Activated CD4-positive, alpha-beta T cell treated with anti-CD3 and anti-CD28 coated beads for 36 hours (primary cell): ENCODE results near the gene RAPGEF1. TPM values are rescaled to one million over a fixed set of nuclear protein-coding genes. Genes with fewer than 3 reads are reported as not detected.

Source experiments
- ATAC-seq: fragments of 200-7000 bp; cut with Tn5 transposase; one replicate; pipeline ENCODE4 v1.10.0; 2021; ENCODE audit warnings: mild to moderate bottlenecking, moderate library complexity
- CTCF ChIA-PET: fragments of 350-600 bp; sonication (Branson Sonifier 250); formaldehyde crosslinking; loops from one replicate; lab custom pipeline; 2021; ENCODE audit warnings: antibody characterized with exemption; lab: Charles Lee
- POLR2A ChIA-PET: fragments of 350-600 bp; sonication (Branson Sonifier 250); formaldehyde crosslinking; loops from one replicate; lab custom pipeline; 2021; ENCODE audit warnings: antibody characterized with exemption, inconsistent platforms; lab: Charles Lee
- DNase-seq: peaks from one replicate; pipeline ENCODE4 v3.0.0-alpha.2; 2020
- H3K27ac Mint-ChIP-seq: one replicate; pipeline ENCODE4 v1.8.0; 2021; ENCODE audit warnings: mixed read lengths
- H3K27me3 Mint-ChIP-seq: one replicate; pipeline ENCODE4 v1.8.0; 2021; ENCODE audit warnings: mixed read lengths
- H3K36me3 Mint-ChIP-seq: one replicate; pipeline ENCODE4 v1.8.0; 2021; ENCODE audit warnings: low read depth, mixed read lengths
- H3K4me1 Mint-ChIP-seq: one replicate; pipeline ENCODE4 v1.8.0; 2021; ENCODE audit warnings: mixed read lengths
- H3K4me3 Mint-ChIP-seq: one replicate; pipeline ENCODE4 v1.8.0; 2021; ENCODE audit warnings: mild to moderate bottlenecking, moderate library complexity, mixed read lengths
- H3K9me3 Mint-ChIP-seq: one replicate; pipeline ENCODE4 v1.8.0; 2021; ENCODE audit warnings: low read depth, mixed read lengths
- intact Hi-C, 2 experiments: fragments of 100-400 bp; cut with DNase I in 1 of 2; cut with micrococcal nuclease in 1 of 2; formaldehyde crosslinking; loops; one replicate each; pipeline versions ENCODE4 v1.14.2 to v1.15.1; 2022 to 2024; cut with DNase I, micrococcal nuclease
- total RNA-seq, 2 experiments: library from RNA; stranded (reverse); gene quantifications; one replicate each; pipeline ENCODE4 v1.2.3, GENCODE V29; 2021

The RAPGEF1 gene
- total RNA-seq, 2 experiments from 2014 or later: 86.7 to 108 TPM

DNA sequence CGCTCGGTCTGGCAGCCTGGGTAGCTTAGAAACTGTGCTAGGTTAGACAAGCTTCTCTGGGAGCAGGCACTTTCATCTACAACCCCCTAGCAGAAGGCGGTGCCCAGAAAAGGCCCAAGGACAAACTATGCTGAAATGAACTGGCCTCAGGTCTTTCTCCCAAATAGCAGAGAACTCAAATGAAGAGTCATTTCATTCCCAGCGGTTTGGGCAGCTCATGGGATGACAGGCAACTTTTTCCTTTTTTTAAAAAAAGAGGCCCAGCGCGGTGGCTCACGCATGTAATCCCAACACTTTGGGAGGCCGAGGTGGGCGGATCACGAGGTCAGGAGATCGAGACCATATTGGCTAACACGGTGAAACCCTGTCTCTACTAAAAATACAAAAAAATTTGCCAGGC, 2.5 kb downstream of the RAPGEF1 start:
- intact Hi-C loops: loop anchor here in 1 of 2 experiments (5.0 to 10.0 kb wide), 2 partner anchors 465 to 613 kb away; partner anchors contain the start of gene NUP214
- DNase-seq: no peak
- H3K9me3 Mint-ChIP-seq: no peaks in the 10 kb centered on the region
- CTCF ChIA-PET: interaction anchor here (0.6 to 3.1 kb wide), 9 partner anchors 10 to 237 kb away, joined by 3 to 12 read pairs (median 3); no protein-coding TSS in a partner anchor
- H3K4me1 Mint-ChIP-seq: peaks cover 61% of the 10 kb centered on the region
- ATAC-seq: no peak
- POLR2A ChIA-PET: interaction anchor here (0.6 to 1.6 kb wide), 5 partner anchors 10 to 270 kb away, joined by 3 to 7 read pairs (median 4); no protein-coding TSS in a partner anchor
- H3K27me3 Mint-ChIP-seq: no peaks in the 10 kb centered on the region
- H3K36me3 Mint-ChIP-seq: peaks cover 31% of the 10 kb centered on the region
- peak overlapping the region; percentile 60 for H3K4me3 Mint-ChIP-seq
- H3K27ac Mint-ChIP-seq: peak overlapping the region; percentile 89

DNA sequence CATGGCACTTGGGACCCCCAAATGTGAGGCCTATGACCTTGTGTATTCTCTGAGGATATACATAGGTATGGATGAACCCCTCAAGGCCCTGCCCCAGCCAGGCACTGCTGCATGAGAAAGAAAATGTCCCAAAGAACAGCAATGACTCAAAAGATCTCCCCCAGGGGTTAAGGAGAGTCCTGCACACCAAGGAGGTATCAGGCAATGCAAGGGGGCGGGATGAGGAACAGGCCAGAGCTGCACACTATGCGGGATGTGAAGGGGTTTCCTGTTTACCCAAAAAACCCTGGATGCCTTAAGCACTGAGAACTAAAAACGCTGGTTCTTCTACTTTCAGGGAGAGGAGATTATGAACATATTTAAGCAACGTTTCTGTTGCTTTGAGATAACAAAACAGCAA, 3.4 kb downstream of the RAPGEF1 start:
- intact Hi-C loops: loop anchor here in 1 of 2 experiments (5.0 to 10.0 kb wide), 2 partner anchors 464 to 612 kb away; partner anchors contain the start of gene NUP214
- ATAC-seq: no peak
- peak overlapping the region; percentile 60 for H3K4me3 Mint-ChIP-seq
- ChIA-PET POLR2A (interaction anchor here (1.0 to 1.6 kb wide), 4 partner anchors 9 to 125 kb away, joined by 3 to 7 read pairs (median 4); no protein-coding TSS in a partner anchor), CTCF (interaction anchor here (0.6 to 3.1 kb wide), 10 partner anchors 9 to 236 kb away, joined by 3 to 12 read pairs (median 3); no protein-coding TSS in a partner anchor)
- peak overlapping the region; percentile 89 for H3K27ac Mint-ChIP-seq
- DNase-seq: peak; percentile 34
- peaks cover 31% of the 10 kb centered on the region for H3K36me3 Mint-ChIP-seq
- H3K4me1 Mint-ChIP-seq: peaks cover 71% of the 10 kb centered on the region
- no peaks in the 10 kb centered on the region for H3K9me3 Mint-ChIP-seq
- no peaks in the 10 kb centered on the region for H3K27me3 Mint-ChIP-seq

DNA sequence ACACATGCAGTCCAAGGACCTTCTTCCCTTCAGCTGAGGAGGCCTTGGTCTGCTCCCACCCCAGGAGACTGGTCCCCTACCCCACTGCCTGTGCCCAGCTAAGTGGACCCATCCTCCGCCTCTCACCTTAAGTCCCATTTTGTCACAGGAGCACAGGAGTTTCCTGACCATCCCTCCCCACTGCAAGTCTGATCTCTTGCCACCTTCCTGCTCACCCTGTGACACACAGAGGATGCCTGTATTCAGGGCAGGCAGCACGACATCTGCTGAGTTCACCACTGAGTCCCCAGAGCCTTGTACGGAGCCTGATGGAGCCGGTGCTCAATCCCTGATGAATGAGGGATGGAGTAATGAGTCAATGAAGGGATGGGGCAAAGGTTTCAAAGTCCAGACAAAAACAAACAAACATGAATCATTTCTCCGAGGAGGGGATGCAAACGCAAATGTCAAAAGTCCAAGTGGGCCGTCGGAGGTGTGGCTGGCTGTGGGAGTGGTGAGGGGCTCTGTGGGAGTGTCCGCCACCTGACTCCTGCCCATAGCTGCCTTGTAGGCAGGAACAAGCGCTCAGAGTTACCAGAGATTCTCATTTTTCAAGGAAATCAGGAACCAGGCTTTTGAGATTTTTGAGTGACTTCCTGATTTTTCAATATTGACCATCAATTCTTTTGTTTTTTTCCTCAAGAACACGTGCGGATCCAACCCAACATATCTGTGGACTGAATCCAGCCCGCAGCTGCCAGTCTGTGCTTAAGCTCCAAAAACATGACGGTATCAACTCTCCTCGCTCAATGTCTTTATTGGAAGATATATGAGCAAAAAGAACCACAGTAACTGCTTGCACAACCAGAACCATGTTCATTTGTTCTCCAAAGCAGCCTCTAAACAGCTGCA, 4.4 kb downstream of the RAPGEF1 start:
- no peaks in the 10 kb centered on the region for H3K27me3 Mint-ChIP-seq
- H3K4me1 Mint-ChIP-seq: peaks cover 80% of the 10 kb centered on the region
- peak; percentile 39 for DNase-seq
- peaks cover 31% of the 10 kb centered on the region for H3K36me3 Mint-ChIP-seq
- intact Hi-C loops: loop anchor here in 1 of 2 experiments (5.0 to 10.0 kb wide), 2 partner anchors 463 to 611 kb away; partner anchors contain the start of gene NUP214
- POLR2A ChIA-PET: interaction anchor here (0.6 to 1.2 kb wide), 2 partner anchors 57 to 69 kb away, joined by 3 to 4 read pairs; no protein-coding TSS in a partner anchor
- CTCF ChIA-PET: interaction anchor here (0.7 to 1.6 kb wide), 4 partner anchors 67 to 109 kb away, joined by 3 to 4 read pairs (median 3); no protein-coding TSS in a partner anchor
- H3K4me3 Mint-ChIP-seq: peak overlapping the region; percentile 60
- H3K9me3 Mint-ChIP-seq: no peaks in the 10 kb centered on the region
- peak overlapping the region; percentile 89 for H3K27ac Mint-ChIP-seq
- no peak for ATAC-seq

GRCh38 chr9:131734781-131735180, 5.1 kb downstream of the RAPGEF1 start:
- DNase-seq: no peak
- Mint-ChIP-seq H3K4me3 (peak overlapping the region; percentile 60), H3K4me1 (peaks cover 81% of the 10 kb centered on the region), H3K27ac (peak overlapping the region; percentile 89), H3K27me3 (no peaks in the 10 kb centered on the region), H3K9me3 (no peaks in the 10 kb centered on the region), H3K36me3 (peaks cover 33% of the 10 kb centered on the region)
- ATAC-seq: no peak
- CTCF ChIA-PET: interaction anchor here (1.1 to 3.9 kb wide), 4 partner anchors 13 to 66 kb away, joined by 3 to 22 read pairs (median 4); no protein-coding TSS in a partner anchor
- POLR2A ChIA-PET: interaction anchor here (0.6 kb wide), 1 partner anchor 57 kb away, joined by 3 read pairs; no protein-coding TSS in a partner anchor
- intact Hi-C loops: loop anchor here (5.0 to 10.0 kb wide), 4 partner anchors 232 to 610 kb away; partner anchors contain the start of genes NUP214 (in 1 of the 2) and POMT1 (in 1 of the 2)

- ChIA-PET CTCF (interaction anchor here (1.1 to 3.9 kb wide), 4 partner anchors 12 to 143 kb away, joined by 3 to 22 read pairs (median 4); no protein-coding TSS in a partner anchor), POLR2A (interaction anchor here (1.0 kb wide), 1 partner anchor 66 kb away, joined by 3 read pairs; no protein-coding TSS in a partner anchor)
- H3K9me3 Mint-ChIP-seq: no peaks in the 10 kb centered on the region
- ATAC-seq (peak; percentile 1), DNase-seq (peak; percentile 73)
- peaks cover 86% of the 10 kb centered on the region for H3K4me1 Mint-ChIP-seq
- H3K36me3 Mint-ChIP-seq: peaks cover 34% of the 10 kb centered on the region
- intact Hi-C loops: loop anchor here (5.0 to 10.0 kb wide), 3 partner anchors 232 to 609 kb away; partner anchors contain the start of genes NUP214 (in 1 of the 2) and POMT1 (in 1 of the 2)
- no peaks in the 10 kb centered on the region for H3K27me3 Mint-ChIP-seq
- H3K27ac Mint-ChIP-seq: peak overlapping the region; percentile 89
- H3K4me3 Mint-ChIP-seq: peak overlapping the region; percentile 60
These were observed 5.7 kb downstream of the RAPGEF1 start for GRCh38 chr9:131734165-131734610.

DNA sequence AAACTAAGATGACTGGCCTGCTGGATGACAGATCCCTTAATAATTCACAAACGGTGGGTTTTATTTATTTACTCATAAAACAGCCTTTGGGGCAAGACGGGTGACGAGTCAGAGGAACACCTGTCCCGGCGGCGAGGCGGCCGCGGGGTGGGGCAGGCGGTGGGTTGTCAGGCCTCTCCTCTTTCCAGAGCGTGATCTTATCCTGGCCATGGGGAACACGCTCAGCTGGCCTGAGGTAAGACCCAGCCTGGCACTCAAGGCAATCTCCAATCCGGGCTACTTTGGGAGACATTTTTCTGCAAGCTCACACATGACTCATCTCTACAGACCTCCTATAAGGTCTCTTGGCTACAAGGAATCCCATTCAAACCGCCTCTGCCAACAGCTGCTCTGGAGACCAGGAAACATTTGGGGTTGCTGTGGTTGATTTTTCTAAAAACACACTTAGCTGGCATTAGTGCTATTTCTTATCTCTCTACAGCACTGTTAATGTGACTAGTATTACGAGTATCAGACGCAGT, 6.3 kb downstream of the RAPGEF1 start:
- H3K4me3 Mint-ChIP-seq: peak overlapping the region; percentile 60
- peaks cover 89% of the 10 kb centered on the region for H3K4me1 Mint-ChIP-seq
- H3K36me3 Mint-ChIP-seq: peaks cover 28% of the 10 kb centered on the region
- CTCF ChIA-PET: interaction anchor here (0.6 to 3.9 kb wide), 7 partner anchors 12 to 145 kb away, joined by 3 to 22 read pairs (median 3); no protein-coding TSS in a partner anchor
- peak; percentile 9 for ATAC-seq
- no peaks in the 10 kb centered on the region for H3K9me3 Mint-ChIP-seq
- intact Hi-C loops: loop anchor here (2.0 to 10.0 kb wide), 4 partner anchors 231 to 609 kb away; partner anchors contain the start of genes NUP214 (in 1 of the 2) and POMT1 (in 1 of the 2)
- POLR2A ChIA-PET: interaction anchor here (1.0 to 2.2 kb wide), 5 partner anchors 12 to 98 kb away, joined by 3 to 7 read pairs (median 4); no protein-coding TSS in a partner anchor
- DNase-seq: peak; percentile 70
- peak overlapping the region; percentile 89 for H3K27ac Mint-ChIP-seq
- no peaks in the 10 kb centered on the region for H3K27me3 Mint-ChIP-seq

GRCh38 chr9:131732636-131733289, 7.1 kb downstream of the RAPGEF1 start:
- Mint-ChIP-seq H3K36me3 (peaks cover 26% of the 10 kb centered on the region), H3K4me3 (peak overlapping the region; percentile 63), H3K9me3 (no peaks in the 10 kb centered on the region), H3K27ac (peak overlapping the region; percentile 93), H3K4me1 (peaks cover 93% of the 10 kb centered on the region), H3K27me3 (no peaks in the 10 kb centered on the region)
- ChIA-PET CTCF (interaction anchor here (0.6 to 3.9 kb wide), 10 partner anchors 11 to 144 kb away, joined by 3 to 22 read pairs (median 4); no protein-coding TSS in a partner anchor), POLR2A (interaction anchor here (0.6 to 2.2 kb wide), 8 partner anchors 13 to 622 kb away, joined by 4 to 7 read pairs (median 6); partner anchors contain the start of gene SETX)
- ATAC-seq (no peak), DNase-seq (peak; percentile 52)
- intact Hi-C loops: loop anchor here (2.0 to 10.0 kb wide), 4 partner anchors 230 to 608 kb away; partner anchors contain the start of genes NUP214 (in 1 of the 2) and POMT1 (in 1 of the 2)

DNA sequence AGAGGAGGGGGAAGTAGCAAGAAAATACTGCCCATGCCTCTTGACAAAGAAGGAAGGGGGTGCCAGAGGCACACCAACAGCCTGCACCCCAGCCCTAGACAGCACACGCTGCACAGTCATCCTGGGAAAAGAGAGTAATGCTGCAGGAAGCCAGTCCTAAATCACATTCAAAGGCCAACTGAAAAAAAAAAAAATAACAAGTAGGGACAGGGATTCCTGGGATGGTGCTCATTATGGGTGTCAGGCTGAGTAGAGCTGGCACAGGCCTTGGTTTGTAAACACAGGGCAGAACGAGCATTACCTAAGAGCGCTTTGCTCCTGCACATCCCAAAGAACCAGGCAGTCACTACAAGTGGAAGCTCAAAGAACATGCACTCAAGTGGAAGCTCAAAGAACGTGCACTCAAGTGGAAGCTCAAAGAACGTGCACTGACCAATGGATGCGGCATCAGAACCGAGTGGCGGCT, 7.8 kb downstream of the RAPGEF1 start:
- peaks cover 94% of the 10 kb centered on the region for H3K4me1 Mint-ChIP-seq
- DNase-seq: peak; percentile 60
- intact Hi-C loops: loop anchor here (2.0 to 10.0 kb wide), 4 partner anchors 230 to 607 kb away; partner anchors contain the start of genes NUP214 (in 1 of the 2) and POMT1 (in 1 of the 2)
- no peaks in the 10 kb centered on the region for H3K9me3 Mint-ChIP-seq
- peak overlapping the region; percentile 48 for H3K4me3 Mint-ChIP-seq
- peaks cover 25% of the 10 kb centered on the region for H3K36me3 Mint-ChIP-seq
- H3K27ac Mint-ChIP-seq: peak overlapping the region; percentile 93
- H3K27me3 Mint-ChIP-seq: no peaks in the 10 kb centered on the region
- ChIA-PET CTCF (interaction anchor here (0.6 to 3.9 kb wide), 15 partner anchors 8 to 205 kb away, joined by 3 to 22 read pairs (median 3); no protein-coding TSS in a partner anchor), POLR2A (interaction anchor here (0.5 to 2.2 kb wide), 9 partner anchors 13 to 623 kb away, joined by 4 to 9 read pairs (median 6); partner anchors contain the start of gene SETX)
- no peak for ATAC-seq

- peak overlapping the region; percentile 48 for H3K4me3 Mint-ChIP-seq
- H3K36me3 Mint-ChIP-seq: peaks cover 22% of the 10 kb centered on the region
- DNase-seq: peak; percentile 50
- peak overlapping the region; percentile 93 for H3K27ac Mint-ChIP-seq
- ChIA-PET CTCF (interaction anchor here (0.6 to 3.9 kb wide), 17 partner anchors 9 to 205 kb away, joined by 3 to 22 read pairs (median 3); no protein-coding TSS in a partner anchor), POLR2A (interaction anchor here (0.5 to 2.2 kb wide), 5 partner anchors 21 to 96 kb away, joined by 4 to 9 read pairs (median 7); no protein-coding TSS in a partner anchor)
- H3K27me3 Mint-ChIP-seq: no peaks in the 10 kb centered on the region
- ATAC-seq: peak; percentile 5
- intact Hi-C loops: loop anchor here (2.0 to 10.0 kb wide), 4 partner anchors 229 to 607 kb away; partner anchors contain the start of genes NUP214 (in 1 of the 2) and POMT1 (in 1 of the 2)
- H3K4me1 Mint-ChIP-seq: peaks cover 94% of the 10 kb centered on the region
- H3K9me3 Mint-ChIP-seq: no peaks in the 10 kb centered on the region
These were observed 8.2 kb downstream of the RAPGEF1 start for GRCh38 chr9:131731644-131732043.
